ENCODE results near the gene CCDC61. TPM values are rescaled to one million over a fixed set of nuclear protein-coding genes. Genes with fewer than 3 reads are reported as not detected.

Gene CCDC61
- total RNA-seq, 3 donors from 2014 or later (not counting 1 experiment from before 2014, with no cell fraction given) = 10.6 to 16.9 (median 14.6) TPM

GRCh38 chr19:46033401-46033800, 38.1 kb downstream of the CCDC61 start:
- Histone ChIP-seq H3K4me3 (ENCODE audit: low read length) (no peak overlapping the region), H3K4me1 (ENCODE audit: control insufficient read depth, insufficient read depth, low read length) (peaks cover 2% of the 10 kb centered on the region), H3K27me3 (ENCODE audit: control insufficient read depth, insufficient read depth, low read length) (peaks cover 5% of the 10 kb centered on the region), H3K27ac (ENCODE audit: low read length) (no peak overlapping the region), H3K9me3 (ENCODE audit: control insufficient read depth, insufficient read depth, low read length) (no peaks in the 10 kb centered on the region), H3K36me3 (ENCODE audit: control insufficient read depth, insufficient read depth, low read length) (no peaks in the 10 kb centered on the region)
- TF ChIP-seq CTCF (IDR thresholded peaks at IDR 0.05) = no peak
- 88% methylated on average over 11 of the region's 11 CpGs for WGBS (ENCODE audit: insufficient coverage)
- peaks cover 5% of the 10 kb centered on the region in 2 donors for H3K4me1 Mint-ChIP-seq
- no peak overlapping the region for H3K27ac Mint-ChIP-seq
- no peaks in the 10 kb centered on the region for H3K36me3 Mint-ChIP-seq
- intact Hi-C loops (cut with micrococcal nuclease) = no loop called here
- no peak overlapping the region for H3K4me3 Mint-ChIP-seq
- no peaks in the 10 kb centered on the region for H3K9me3 Mint-ChIP-seq
- DNase-seq (no peak), ATAC-seq (no peak)
- peaks cover 30 to 31% of the 10 kb centered on the region in 2 donors for H3K27me3 Mint-ChIP-seq (ENCODE audit: low read depth in 2 of 2)

- no peaks in the 10 kb centered on the region for H3K36me3 ChIP-seq (ENCODE audit: control insufficient read depth, insufficient read depth, low read length)
- no peak overlapping the region for H3K27ac ChIP-seq (ENCODE audit: low read length)
- Mint-ChIP-seq H3K4me1 (no peaks in the 10 kb centered on the region), H3K36me3 (no peaks in the 10 kb centered on the region), H3K27ac (no peak overlapping the region), H3K9me3 (no peaks in the 10 kb centered on the region), H3K4me3 (no peak overlapping the region), H3K27me3 (ENCODE audit: low read depth in 2 of 2) (peaks cover 23 to 27% of the 10 kb centered on the region in 2 donors)
- TF ChIP-seq CTCF (IDR thresholded peaks at IDR 0.05) = no peak
- H3K9me3 ChIP-seq (ENCODE audit: control insufficient read depth, insufficient read depth, low read length) = no peaks in the 10 kb centered on the region
- no peak overlapping the region for H3K4me3 ChIP-seq (ENCODE audit: low read length)
- peaks cover 5% of the 10 kb centered on the region for H3K27me3 ChIP-seq (ENCODE audit: control insufficient read depth, insufficient read depth, low read length)
- H3K4me1 ChIP-seq (ENCODE audit: control insufficient read depth, insufficient read depth, low read length) = no peaks in the 10 kb centered on the region
- intact Hi-C loops (cut with micrococcal nuclease) = no loop called here
- ATAC-seq (no peak), DNase-seq (no peak)
- 93% methylated on average over 6 of the region's 6 CpGs for WGBS (ENCODE audit: insufficient coverage)
Observed at GRCh38 chr19:46035546-46035945, 40.3 kb downstream of the CCDC61 start.

DNA sequence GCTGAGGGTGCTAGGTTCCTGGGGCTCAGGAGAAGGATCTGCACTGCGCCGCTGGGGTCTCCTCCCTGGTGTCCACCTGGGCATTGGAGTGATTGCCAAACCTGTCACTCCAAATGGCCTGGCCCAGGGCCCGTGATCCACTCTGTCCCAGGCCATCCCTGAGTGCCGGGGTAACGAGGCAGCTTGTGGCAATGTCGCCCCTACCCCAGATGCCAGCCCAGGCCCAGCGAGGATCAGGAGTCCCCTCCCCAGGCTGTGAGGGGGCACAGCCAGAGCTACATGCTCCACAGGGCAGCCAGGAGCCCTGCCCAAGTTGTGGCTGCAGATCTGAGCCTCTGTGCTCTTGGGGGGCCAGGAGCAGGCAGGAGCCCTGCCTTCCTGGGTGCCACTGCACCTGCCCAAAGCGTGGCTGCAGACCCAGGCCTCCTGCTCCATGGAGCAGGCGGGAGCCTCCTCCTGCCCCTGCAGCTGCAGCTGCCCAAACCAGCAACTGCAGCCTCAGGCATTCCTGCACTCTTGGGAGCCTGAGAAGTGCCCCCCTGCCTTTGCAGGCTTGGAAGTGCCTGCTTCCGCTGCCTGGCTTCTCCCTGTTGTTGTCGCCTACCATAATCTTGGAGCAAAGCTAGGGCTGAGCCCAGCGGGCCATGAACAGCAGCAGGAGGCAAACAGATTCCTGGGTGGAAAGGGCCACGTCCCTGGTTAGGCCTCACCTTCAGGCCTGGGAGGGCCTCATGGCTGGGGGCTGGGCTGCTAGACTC, 40.9 kb downstream of the CCDC61 start:
- Histone ChIP-seq H3K36me3 (ENCODE audit: control insufficient read depth, insufficient read depth, low read length) (no peaks in the 10 kb centered on the region), H3K27ac (ENCODE audit: low read length) (no peak overlapping the region), H3K4me1 (ENCODE audit: control insufficient read depth, insufficient read depth, low read length) (no peaks in the 10 kb centered on the region), H3K27me3 (ENCODE audit: control insufficient read depth, insufficient read depth, low read length) (peaks cover 5% of the 10 kb centered on the region), H3K4me3 (ENCODE audit: low read length) (no peak overlapping the region), H3K9me3 (ENCODE audit: control insufficient read depth, insufficient read depth, low read length) (no peaks in the 10 kb centered on the region)
- WGBS (ENCODE audit: insufficient coverage) = 83% methylated on average over 13 of the region's 13 CpGs
- Mint-ChIP-seq H3K9me3 (no peaks in the 10 kb centered on the region), H3K4me3 (no peak overlapping the region), H3K27me3 (ENCODE audit: low read depth in 2 of 2) (peaks cover 20 to 24% of the 10 kb centered on the region in 2 donors), H3K4me1 (no peaks in the 10 kb centered on the region), H3K27ac (no peak overlapping the region), H3K36me3 (no peaks in the 10 kb centered on the region)
- DNase-seq = no peak
- ATAC-seq = no peak
- intact Hi-C loops (cut with micrococcal nuclease) = no loop called here
- TF ChIP-seq CTCF (IDR thresholded peaks at IDR 0.05) = no peak

GRCh38 chr19:46036744-46037128, 41.5 kb downstream of the CCDC61 start:
- no peaks in the 10 kb centered on the region for H3K9me3 ChIP-seq (ENCODE audit: control insufficient read depth, insufficient read depth, low read length)
- no peak overlapping the region for H3K27ac ChIP-seq (ENCODE audit: low read length)
- Mint-ChIP-seq H3K4me1 (no peaks in the 10 kb centered on the region), H3K36me3 (no peaks in the 10 kb centered on the region), H3K9me3 (no peaks in the 10 kb centered on the region), H3K27me3 (ENCODE audit: low read depth in 2 of 2) (peaks cover 18 to 28% of the 10 kb centered on the region in 2 donors), H3K27ac (no peak overlapping the region), H3K4me3 (no peak overlapping the region)
- WGBS (ENCODE audit: insufficient coverage) = 62% methylated on average over 3 of the region's 3 CpGs
- TF ChIP-seq CTCF (IDR thresholded peaks at IDR 0.05) = no peak
- H3K4me1 ChIP-seq (ENCODE audit: control insufficient read depth, insufficient read depth, low read length) = no peaks in the 10 kb centered on the region
- ATAC-seq (no peak), DNase-seq (no peak)
- intact Hi-C loops (cut with micrococcal nuclease) = no loop called here
- H3K4me3 ChIP-seq (ENCODE audit: low read length) = no peak overlapping the region
- H3K36me3 ChIP-seq (ENCODE audit: control insufficient read depth, insufficient read depth, low read length) = no peaks in the 10 kb centered on the region
- peaks cover 5% of the 10 kb centered on the region for H3K27me3 ChIP-seq (ENCODE audit: control insufficient read depth, insufficient read depth, low read length)

Measured in natural killer cell (primary cell).